ENCODE measurements around the gene PPP6R3. TPM values are rescaled to one million over a fixed set of nuclear protein-coding genes. Genes with fewer than 3 reads are reported as not detected.

PPP6R3 gene
- total RNA-seq, 1 experiment from 2014 or later = 163 TPM

DNA sequence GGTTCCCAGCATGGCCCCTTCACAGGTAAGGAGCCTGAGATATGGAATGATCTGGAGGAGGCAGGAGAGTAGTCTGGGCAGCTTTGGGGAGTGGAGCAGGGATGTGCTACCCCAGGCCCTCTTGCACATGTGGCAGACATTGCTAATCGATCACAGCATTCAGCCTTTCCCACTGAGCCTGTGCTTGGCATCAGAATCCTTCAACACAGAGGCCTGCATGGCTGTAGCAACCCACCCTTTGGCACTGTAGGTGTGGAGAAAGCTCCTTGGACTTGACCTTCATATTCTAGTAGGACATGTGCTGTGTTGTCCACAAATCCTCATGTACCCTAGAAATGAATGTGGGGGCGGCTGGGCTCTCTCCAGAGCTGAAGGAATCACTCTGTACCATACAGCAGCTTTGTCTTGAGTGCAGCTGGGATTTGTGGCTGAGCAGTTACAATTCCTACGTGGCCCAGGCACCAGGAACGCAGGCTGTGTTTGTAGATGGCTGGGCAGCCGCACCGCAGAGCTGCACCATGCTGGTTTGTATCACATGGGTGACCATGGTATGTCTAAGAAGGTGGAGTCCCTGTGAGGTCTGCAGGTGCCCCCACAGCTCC, 21.8 kb upstream of the PPP6R3 start:
- ChIA-PET CTCF (no interaction called here), POLR2A (no interaction called here)
- H3K4me1 ChIP-seq (ENCODE audit: control insufficient read depth, insufficient read depth, low read length) = 0 out of 2 replicates have a peak, but pooled peaks cover 4% of the 10 kb centered on the region
- no peak overlapping the region for H3K4me3 ChIP-seq (ENCODE audit: low read depth in 2 of 2, low read length in 2 of 2)
- ATAC-seq = peak; percentile 2; the same call in 1 of the 2 replicates
- in situ Hi-C loops (cut with HindIII; ENCODE audit: low pct_unique_long_range_greater_than_20kb, low sequenced_read_pairs) = no loop called here
- no peak overlapping the region for H3K27ac ChIP-seq (ENCODE audit: low read length)
- H3K9me3 ChIP-seq (ENCODE audit: control insufficient read depth, insufficient read depth, low read depth, low read length) = no peaks in the 10 kb centered on the region
- TF ChIP-seq POLR2AphosphoS5 (IDR thresholded peaks at IDR 0.05; ENCODE audit: low read depth, low read length) (no peak), REST (IDR thresholded peaks at IDR 0.05; ENCODE audit: insufficient read depth in 1 of 2, low read depth in 2 of 2, low read length in 1 of 2) (no peak), TCF7L2 (IDR thresholded peaks at IDR 0.05; ENCODE audit: low read depth, low read length) (no peak), CTCF (IDR thresholded peaks at IDR 0.05) (no peak), SIN3A (IDR thresholded peaks at IDR 0.05; ENCODE audit: borderline replicate concordance, insufficient read depth, low read depth, low read length) (no peak)
- no peaks in the 10 kb centered on the region for H3K27me3 ChIP-seq (ENCODE audit: control insufficient read depth, insufficient read depth, low read length)
- BruUV-seq (replicated peaks) = no TSS peak
- intact Hi-C loops (cut with micrococcal nuclease; ENCODE audit: unreplicated experiment) = no loop called here
- no peak for DNase-seq (ENCODE audit: low read depth, low spot score)
- H3K36me3 ChIP-seq (ENCODE audit: control insufficient read depth, insufficient read depth, low read length) = peaks cover 4% of the 10 kb centered on the region; the same call in 1 of the 2 replicates

DNA sequence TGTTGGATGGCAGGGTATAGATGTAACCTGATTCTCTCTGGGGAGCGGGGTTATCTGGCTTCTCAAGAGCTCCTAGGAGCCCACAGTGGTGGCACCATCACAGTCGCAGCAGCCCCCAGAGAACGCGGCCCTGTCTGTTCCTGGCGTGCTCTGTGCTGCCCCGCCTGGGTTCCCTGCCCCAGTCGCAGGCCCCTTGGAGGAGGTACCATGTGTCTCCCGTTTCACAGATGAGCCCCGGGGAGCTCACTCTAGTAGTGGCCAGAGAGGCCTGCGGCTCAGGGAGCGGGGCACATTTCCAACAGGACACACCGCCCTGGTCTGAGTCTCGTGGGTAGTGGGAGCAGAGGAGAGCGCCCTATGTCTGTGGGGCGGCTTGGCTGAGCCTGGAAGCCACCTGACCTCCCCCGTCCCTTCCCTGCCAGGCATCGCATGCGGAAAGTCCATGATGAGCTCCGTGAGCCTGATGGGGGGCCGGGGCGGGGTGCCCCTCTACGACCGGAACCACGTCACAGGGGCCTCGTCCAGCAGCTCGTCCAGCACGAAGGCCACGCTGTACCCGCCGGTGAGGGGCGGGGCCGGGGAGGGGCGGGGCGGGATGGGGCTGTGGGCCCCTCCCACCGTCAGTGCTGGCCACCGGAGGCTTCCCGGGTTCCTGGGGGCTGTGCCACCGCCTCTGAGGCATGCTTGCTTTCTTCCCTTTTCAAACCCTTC, 21.0 kb upstream of the PPP6R3 start:
- H3K27me3 ChIP-seq (ENCODE audit: control insufficient read depth, insufficient read depth, low read length) = no peaks in the 10 kb centered on the region
- intact Hi-C loops (cut with micrococcal nuclease; ENCODE audit: unreplicated experiment) = loop anchor here (10.0 kb wide), 1 partner anchor 185 kb away; no protein-coding TSS in a partner anchor
- H3K36me3 ChIP-seq (ENCODE audit: control insufficient read depth, insufficient read depth, low read length) = 0 out of 2 replicates have a peak, but pooled peaks cover 3% of the 10 kb centered on the region
- no peak for TF ChIP-seq POLR2AphosphoS5 (IDR thresholded peaks at IDR 0.05; ENCODE audit: low read depth, low read length)
- no peak for TF ChIP-seq SIN3A (IDR thresholded peaks at IDR 0.05; ENCODE audit: borderline replicate concordance, insufficient read depth, low read depth, low read length)
- no peak for TF ChIP-seq REST (IDR thresholded peaks at IDR 0.05; ENCODE audit: insufficient read depth in 1 of 2, low read depth in 2 of 2, low read length in 1 of 2)
- no peak for TF ChIP-seq TCF7L2 (IDR thresholded peaks at IDR 0.05; ENCODE audit: low read depth, low read length)
- no peak for TF ChIP-seq CTCF (IDR thresholded peaks at IDR 0.05)
- CTCF ChIA-PET = interaction anchor here (0.6 kb wide), 1 partner anchor 10 kb away, joined by 4 read pairs; no protein-coding TSS in a partner anchor
- ATAC-seq (no peak), DNase-seq (ENCODE audit: low read depth, low spot score) (no peak)
- no peak overlapping the region for H3K27ac ChIP-seq (ENCODE audit: low read length)
- no peak overlapping the region for H3K4me3 ChIP-seq (ENCODE audit: low read depth in 2 of 2, low read length in 2 of 2)
- H3K9me3 ChIP-seq (ENCODE audit: control insufficient read depth, insufficient read depth, low read depth, low read length) = no peaks in the 10 kb centered on the region
- 0 out of 2 replicates have a peak, but pooled peaks cover 4% of the 10 kb centered on the region for H3K4me1 ChIP-seq (ENCODE audit: control insufficient read depth, insufficient read depth, low read length)
- POLR2A ChIA-PET = interaction anchor here (0.5 kb wide), 1 partner anchor 122 kb away, joined by 11 read pairs; no protein-coding TSS in a partner anchor
- no TSS peak for BruUV-seq (replicated peaks)
- in situ Hi-C loops (cut with HindIII; ENCODE audit: low pct_unique_long_range_greater_than_20kb, low sequenced_read_pairs) = no loop called here

Measured in Panc1 (cell line).